Measurements from ENCODE around the gene USP15. TPM values are rescaled to one million over a fixed set of nuclear protein-coding genes. Genes with fewer than 3 reads are reported as not detected.

Gene USP15
- total and polyA plus RNA-seq, 2 of the 4 experiments (the other 2 are of a cell fraction): 28.5 to 49.6 TPM

DNA sequence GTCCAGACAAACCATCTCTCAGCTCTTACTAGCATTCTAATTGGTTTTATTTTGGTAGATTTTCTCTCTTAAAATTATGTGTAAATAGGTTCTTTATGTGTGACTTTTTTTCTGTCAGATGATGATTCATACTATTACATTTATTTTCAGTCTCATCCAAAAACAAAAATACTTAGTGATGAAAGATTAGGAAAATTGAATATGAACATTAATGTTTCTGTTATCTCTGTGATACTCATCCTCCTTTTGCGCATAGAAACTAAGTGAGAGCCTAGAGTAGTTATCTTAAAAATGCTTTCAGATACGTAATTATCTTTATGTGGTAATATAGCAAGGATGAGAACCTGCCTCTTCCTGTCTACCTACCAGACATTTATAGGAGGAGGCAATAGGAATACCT is 122.3 kb downstream of the USP15 start:
- no peak overlapping the region for H2BK20ac ChIP-seq (ENCODE audit: low read depth, low read length)
- H3K79me1 ChIP-seq (ENCODE audit: low read depth in 1 of 2, low read length in 2 of 2): peaks cover 0 to 7% of the 10 kb centered on the region in 2 experiments; a peak in 1 of 4 replicates
- H2BK5ac ChIP-seq (ENCODE audit: low read depth, low read length, poor library complexity, severe bottlenecking): no peak overlapping the region
- H4K20me1 ChIP-seq (ENCODE audit: insufficient read depth, low read length): no peaks in the 10 kb centered on the region
- H4K5ac ChIP-seq (ENCODE audit: low read depth, low read length): no peak overlapping the region
- H4K8ac ChIP-seq (ENCODE audit: low read depth in 2 of 2, low read length in 2 of 2): no peak overlapping the region
- H3K4ac ChIP-seq (ENCODE audit: low read depth, low read length): no peak overlapping the region
- no peaks in the 10 kb centered on the region for H3K4me1 ChIP-seq (ENCODE audit: control insufficient read depth, insufficient read depth, low read length)
- no peak overlapping the region for H2BK15ac ChIP-seq (ENCODE audit: low read depth, low read length)
- H2AK9ac ChIP-seq (replicated peaks; ENCODE audit: low read depth, low read length, poor library complexity): no peak overlapping the region
- WGBS, 2 experiments (ENCODE audit: extremely low coverage in 2 of 2, insufficient read length in 1 of 2): no CpG with 5 or more reads among the region's 2 CpGs
- no TSS peak for BruUV-seq (replicated peaks)
- H2BK120ac ChIP-seq (ENCODE audit: low read depth, low read length): no peak overlapping the region
- no peaks in the 10 kb centered on the region for H3K9me3 ChIP-seq (ENCODE audit: control insufficient read depth, insufficient read depth, low read length)
- H3K56ac ChIP-seq (ENCODE audit: extremely low read depth, insufficient read depth, low read length): no peak overlapping the region
- H3K23ac ChIP-seq (ENCODE audit: low read depth, low read length): no peak overlapping the region
- CTCF ChIA-PET: interaction anchor here (1.0 kb wide), 1 partner anchor 173 kb away, joined by 4 read pairs; no protein-coding TSS in a partner anchor
- H3K4me2 ChIP-seq (ENCODE audit: low read depth, low read length): no peak overlapping the region
- H3K14ac ChIP-seq (replicated peaks; ENCODE audit: low read depth, low read length): no peak overlapping the region
- no peak overlapping the region for H2AK5ac ChIP-seq (ENCODE audit: low read depth, low read length)
- dilution Hi-C loops (cut with HindIII; ENCODE audit: low sequenced_read_pairs, unreplicated experiment): no loop called here
- POLR2A ChIA-PET (ENCODE audit: unreplicated experiment): no interaction called here
- in situ Hi-C loops (cut with MboI; ENCODE audit: low sequenced_read_pairs): no loop called here
- H3K18ac ChIP-seq (ENCODE audit: low read depth, low read length): no peak overlapping the region
- H3K27ac ChIP-seq (ENCODE audit: insufficient read depth, low read length): no peak overlapping the region
- H4K91ac ChIP-seq (ENCODE audit: insufficient read depth, low read depth, low read length): no peak overlapping the region
- no peak for ATAC-seq (ENCODE audit: low read depth)
- DNase-seq: no peak
- H2AFZ ChIP-seq (replicated peaks; ENCODE audit: low read length, poor library complexity): no peak overlapping the region
- H3K27me3 ChIP-seq (ENCODE audit: control insufficient read depth, insufficient read depth, low read length): no peaks in the 10 kb centered on the region
- H3K9ac ChIP-seq (ENCODE audit: low read depth, low read length): no peak overlapping the region
- intact Hi-C loops (cut with micrococcal nuclease): no loop called here
- TF ChIP-seq CHD1 (IDR thresholded peaks at IDR 0.05; ENCODE audit: low read depth, low read length) (no peak), MAFK (IDR thresholded peaks at IDR 0.05; ENCODE audit: low read depth, low read length) (no peak), MAZ (IDR thresholded peaks at IDR 0.05; ENCODE audit: borderline replicate concordance, low read depth, low read length) (no peak), CEBPB (IDR thresholded peaks at IDR 0.05; ENCODE audit: low read depth, low read length) (no peak), POLR2A (IDR thresholded peaks at IDR 0.05; ENCODE audit: low read depth, low read length) (no peak), RFX5 (IDR thresholded peaks at IDR 0.05; ENCODE audit: low read depth, low read length) (no peak), RCOR1 (IDR thresholded peaks at IDR 0.05; ENCODE audit: insufficient replicate concordance, low read length) (no peak), RAD21 (IDR thresholded peaks at IDR 0.05; ENCODE audit: low read length) (no peak), NFE2L2 (IDR thresholded peaks at IDR 0.05; ENCODE audit: low read depth, low read length) (no peak), SMC3 (IDR thresholded peaks at IDR 0.05; ENCODE audit: low read depth, low read length) (no peak), FOS (IDR thresholded peaks at IDR 0.05; ENCODE audit: low read depth, low read length) (no peak), BHLHE40 (IDR thresholded peaks at IDR 0.05; ENCODE audit: low read depth, low read length) (no peak)
- TF ChIP-seq, protein P1, sequence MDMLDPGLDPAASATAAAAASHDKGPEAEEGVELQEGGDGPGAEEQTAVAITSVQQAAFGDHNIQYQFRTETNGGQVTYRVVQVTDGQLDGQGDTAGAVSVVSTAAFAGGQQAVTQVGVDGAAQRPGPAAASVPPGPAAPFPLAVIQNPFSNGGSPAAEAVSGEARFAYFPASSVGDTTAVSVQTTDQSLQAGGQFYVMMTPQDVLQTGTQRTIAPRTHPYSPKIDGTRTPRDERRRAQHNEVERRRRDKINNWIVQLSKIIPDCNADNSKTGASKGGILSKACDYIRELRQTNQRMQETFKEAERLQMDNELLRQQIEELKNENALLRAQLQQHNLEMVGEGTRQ (IDR thresholded peaks at IDR 0.05; ENCODE audit: low read depth, low read length): no peak
- TF ChIP-seq, protein P2, sequence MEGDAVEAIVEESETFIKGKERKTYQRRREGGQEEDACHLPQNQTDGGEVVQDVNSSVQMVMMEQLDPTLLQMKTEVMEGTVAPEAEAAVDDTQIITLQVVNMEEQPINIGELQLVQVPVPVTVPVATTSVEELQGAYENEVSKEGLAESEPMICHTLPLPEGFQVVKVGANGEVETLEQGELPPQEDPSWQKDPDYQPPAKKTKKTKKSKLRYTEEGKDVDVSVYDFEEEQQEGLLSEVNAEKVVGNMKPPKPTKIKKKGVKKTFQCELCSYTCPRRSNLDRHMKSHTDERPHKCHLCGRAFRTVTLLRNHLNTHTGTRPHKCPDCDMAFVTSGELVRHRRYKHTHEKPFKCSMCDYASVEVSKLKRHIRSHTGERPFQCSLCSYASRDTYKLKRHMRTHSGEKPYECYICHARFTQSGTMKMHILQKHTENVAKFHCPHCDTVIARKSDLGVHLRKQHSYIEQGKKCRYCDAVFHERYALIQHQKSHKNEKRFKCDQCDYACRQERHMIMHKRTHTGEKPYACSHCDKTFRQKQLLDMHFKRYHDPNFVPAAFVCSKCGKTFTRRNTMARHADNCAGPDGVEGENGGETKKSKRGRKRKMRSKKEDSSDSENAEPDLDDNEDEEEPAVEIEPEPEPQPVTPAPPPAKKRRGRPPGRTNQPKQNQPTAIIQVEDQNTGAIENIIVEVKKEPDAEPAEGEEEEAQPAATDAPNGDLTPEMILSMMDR (conservative IDR thresholded peaks at IDR 0.05; ENCODE audit: low read depth, low read length): no peak
- TF ChIP-seq, protein P3, sequence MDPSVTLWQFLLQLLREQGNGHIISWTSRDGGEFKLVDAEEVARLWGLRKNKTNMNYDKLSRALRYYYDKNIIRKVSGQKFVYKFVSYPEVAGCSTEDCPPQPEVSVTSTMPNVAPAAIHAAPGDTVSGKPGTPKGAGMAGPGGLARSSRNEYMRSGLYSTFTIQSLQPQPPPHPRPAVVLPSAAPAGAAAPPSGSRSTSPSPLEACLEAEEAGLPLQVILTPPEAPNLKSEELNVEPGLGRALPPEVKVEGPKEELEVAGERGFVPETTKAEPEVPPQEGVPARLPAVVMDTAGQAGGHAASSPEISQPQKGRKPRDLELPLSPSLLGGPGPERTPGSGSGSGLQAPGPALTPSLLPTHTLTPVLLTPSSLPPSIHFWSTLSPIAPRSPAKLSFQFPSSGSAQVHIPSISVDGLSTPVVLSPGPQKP (IDR thresholded peaks at IDR 0.05; ENCODE audit: borderline replicate concordance, low read depth, low read length): no peak
- H3K9me1 ChIP-seq (ENCODE audit: insufficient read depth, low read length): no peaks in the 10 kb centered on the region
- no peak overlapping the region for H3K4me3 ChIP-seq (ENCODE audit: insufficient read depth, low read depth, low read length)
- H3K36me3 ChIP-seq (ENCODE audit: control insufficient read depth, insufficient read depth, low read length): 0 out of 2 replicates have a peak, but pooled peaks cover 2% of the 10 kb centered on the region

Measured in IMR-90 (cell line).